Parietal lobe (tissue), 2 donors: ENCODE measurements around the gene G3BP2. TPM values are rescaled to one million over a fixed set of nuclear protein-coding genes. Genes with fewer than 3 reads are reported as not detected.

Experiments
- small RNA-seq: library from RNA; depleted of rRNA; stranded (forward); fragments of <200 nt; gene quantifications from one replicate; pipeline ENCODE3, GENCODE V24; 2014; ENCODE audit warnings: low replicate concordance
- total RNA-seq: library from RNA; depleted of rRNA; stranded (reverse); fragments of >200 nt; gene quantifications from one replicate; pipeline ENCODE4 v1.2.3, GENCODE V29; 2014

The G3BP2 gene
- total RNA-seq, result 269 TPM

DNA sequence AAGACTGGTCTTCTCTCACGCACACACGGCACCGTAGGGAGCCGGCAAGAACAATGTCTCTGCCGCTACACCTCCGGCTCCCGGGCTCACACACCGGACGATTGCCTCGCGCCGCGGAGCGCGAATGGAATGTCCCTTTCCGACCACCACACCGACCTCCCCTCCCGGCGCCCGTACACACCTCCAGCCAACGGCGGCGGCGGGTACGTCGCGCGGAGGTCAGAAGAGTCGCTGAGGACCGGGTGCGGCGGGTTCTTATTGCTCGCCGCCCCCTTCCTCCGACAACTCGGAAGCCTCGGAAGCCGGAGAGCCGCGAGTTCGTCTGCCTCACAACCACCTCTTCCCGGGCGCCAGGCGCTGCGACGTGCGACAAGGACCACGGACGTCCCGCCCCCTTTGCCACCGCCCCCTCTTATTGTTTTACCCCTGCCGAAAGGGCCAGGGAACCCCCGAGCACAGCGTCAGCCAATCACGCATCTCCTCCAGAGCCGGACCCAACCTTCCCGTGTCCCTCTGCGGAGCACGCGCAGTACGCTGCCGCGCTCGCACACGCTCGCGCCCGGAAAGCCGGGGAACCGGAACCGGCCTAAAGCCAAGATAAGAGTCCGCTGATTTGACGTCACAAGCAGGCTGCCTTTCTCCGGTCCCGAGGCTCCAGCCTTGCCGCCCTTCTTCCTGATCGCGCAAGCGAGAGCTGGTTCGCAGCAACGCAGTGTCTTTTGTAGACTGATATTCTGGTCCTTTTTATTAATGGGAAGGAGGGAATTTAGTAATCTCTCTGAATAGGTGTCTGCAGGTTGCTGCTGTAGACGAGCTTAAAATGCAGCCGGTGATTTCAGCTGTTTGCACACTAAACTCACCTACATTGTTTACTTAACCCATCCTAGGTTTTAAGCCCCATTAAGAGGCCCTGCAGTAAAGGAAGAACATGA, at the start of gene G3BP2:
TSS of gene G3BP2 (minus strand) at position 385 of the 932 bp plus-strand sequence. CDS start 11,386 bp downstream, outside the sequence.

DNA sequence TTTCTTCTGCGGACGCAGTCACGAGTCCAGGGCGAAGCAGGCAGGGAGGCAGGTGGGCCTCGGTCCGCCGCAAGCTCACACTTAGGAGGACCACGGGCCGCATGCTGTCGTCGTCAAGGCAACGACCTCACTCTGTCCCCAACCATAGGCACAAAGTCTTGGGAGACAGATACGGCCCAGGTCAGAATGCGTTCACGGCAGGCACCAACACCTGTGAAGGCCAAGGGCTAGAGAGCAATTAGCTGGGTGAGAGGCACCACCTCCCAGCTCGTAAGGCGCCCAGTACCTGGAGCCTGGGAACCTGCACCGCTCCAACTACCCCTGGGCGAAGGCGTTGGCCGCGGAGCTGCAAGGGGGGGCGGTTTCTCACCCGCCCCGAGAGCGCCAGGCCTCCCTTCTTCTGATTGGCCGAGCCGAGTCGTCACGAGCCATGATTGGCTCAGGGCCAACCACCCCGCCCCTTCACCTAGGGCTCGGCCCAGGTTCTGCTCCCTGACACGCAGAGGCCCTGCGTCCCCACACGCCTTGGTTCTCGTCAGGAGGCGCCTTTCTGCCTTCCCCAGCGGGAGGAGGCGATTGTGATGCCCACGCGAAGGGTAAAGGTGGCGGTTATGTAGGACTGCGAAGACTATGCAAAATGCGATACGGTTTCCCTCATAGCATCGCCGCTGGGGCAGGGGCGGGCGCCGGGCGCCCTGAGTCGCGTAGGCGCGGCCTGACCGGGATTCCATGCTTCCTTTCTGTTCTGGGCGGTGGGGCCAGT, 42.9 kb downstream of the G3BP2 start, which contains the start of gene CDKL2:
TSS of gene CDKL2 (minus strand) at position 355 of the 763 bp plus-strand sequence. CDS start 4,540 bp downstream, outside the sequence.

Small RNA genes within 50 kb of the gene (small RNA-seq; reads per million reads assigned to genes)
- gene RF00019, result not detected

Other genes with a start within 250 kb of the G3BP2 start
- gene RCHY1, start 159.0 kb downstream of the G3BP2 start, total RNA-seq, result 50.4 TPM
- 30.7 TPM for gene THAP6, start 158.9 kb downstream of the G3BP2 start, total RNA-seq
- gene ODAPH, start 117.3 kb downstream of the G3BP2 start, total RNA-seq, result not detected
- gene CDKL2, start 42.9 kb downstream of the G3BP2 start, total RNA-seq, result 53.2 TPM
- 50.4 TPM for gene USO1, start 51.2 kb upstream of the G3BP2 start, total RNA-seq
- gene PPEF2, start 229.0 kb upstream of the G3BP2 start, total RNA-seq, result not detected